Chondrocyte (in vitro differentiated cells): ENCODE results near the gene FREM1. TPM values are rescaled to one million over a fixed set of nuclear protein-coding genes. Genes with fewer than 3 reads are reported as not detected.

Source experiments
- DNase-seq: peaks from one replicate; pipeline ENCODE4 v3.0.0; 2021; ENCODE audit warnings: mixed read lengths, low spot score
- H3K27ac Mint-ChIP-seq: one replicate; pipeline ENCODE4 v1.8.0; 2021; ENCODE audit warnings: mild to moderate bottlenecking, moderate library complexity, mixed read lengths; ENCODE audit not compliant: unreplicated experiment
- H3K27me3 Mint-ChIP-seq: 2 replicates; pipeline ENCODE4 v1.8.0; 2021; ENCODE audit warnings: low read depth, mixed read lengths
- H3K36me3 Mint-ChIP-seq: 2 replicates; pipeline ENCODE4 v1.8.0; 2021; ENCODE audit warnings: low read depth, mixed read lengths
- H3K4me1 Mint-ChIP-seq: 2 replicates; pipeline ENCODE4 v1.8.0; 2021; ENCODE audit warnings: low read depth, mild to moderate bottlenecking, mixed read lengths
- H3K4me3 Mint-ChIP-seq: one replicate; pipeline ENCODE4 v1.8.0; 2021; ENCODE audit warnings: mild to moderate bottlenecking, moderate library complexity, mixed read lengths; ENCODE audit not compliant: unreplicated experiment
- H3K9me3 Mint-ChIP-seq: 2 replicates; pipeline ENCODE4 v1.8.0; 2021; ENCODE audit warnings: low read depth, mixed read lengths
- CTCF ChIP-seq: fragments of 200-600 bp; sonication (generic); IDR thresholded peaks from 2 replicates; pipeline ENCODE4 v1.5.0; 2021; ENCODE audit warnings: antibody characterized with exemption, mild to moderate bottlenecking, moderate library complexity
- total RNA-seq: library from RNA; stranded (reverse); gene quantifications from 3 replicates; pipeline ENCODE4 v1.2.1, GENCODE V29; 2021

The FREM1 gene
- total RNA-seq, 1 donor from 2014 or later: 2.2 TPM

- no peak for DNase-seq
- no peak overlapping the region for H3K4me3 Mint-ChIP-seq
- TF ChIP-seq CTCF: no peak
- peaks cover 16% of the 10 kb centered on the region for H3K4me1 Mint-ChIP-seq
- no peak overlapping the region for H3K27ac Mint-ChIP-seq
- no peaks in the 10 kb centered on the region for H3K27me3 Mint-ChIP-seq
- peaks cover 1% of the 10 kb centered on the region for H3K36me3 Mint-ChIP-seq
- H3K9me3 Mint-ChIP-seq: peaks cover 1% of the 10 kb centered on the region
Measured at GRCh38 chr9:14882090-14882489, 28.1 kb downstream of the FREM1 start.

- H3K27me3 Mint-ChIP-seq: no peaks in the 10 kb centered on the region
- H3K36me3 Mint-ChIP-seq: peaks cover 1% of the 10 kb centered on the region
- H3K4me3 Mint-ChIP-seq: no peak overlapping the region
- no peak overlapping the region for H3K27ac Mint-ChIP-seq
- H3K9me3 Mint-ChIP-seq: peaks cover 7% of the 10 kb centered on the region
- TF ChIP-seq CTCF: no peak
- DNase-seq: no peak
- H3K4me1 Mint-ChIP-seq: peaks cover 15% of the 10 kb centered on the region
Measured at GRCh38 chr9:14881006-14881405, 29.2 kb downstream of the FREM1 start.

- H3K27ac Mint-ChIP-seq: no peak overlapping the region
- H3K36me3 Mint-ChIP-seq: peaks cover 1% of the 10 kb centered on the region
- no peak overlapping the region for H3K4me3 Mint-ChIP-seq
- DNase-seq: no peak
- H3K27me3 Mint-ChIP-seq: peaks cover 3% of the 10 kb centered on the region
- peaks cover 4% of the 10 kb centered on the region for H3K9me3 Mint-ChIP-seq
- H3K4me1 Mint-ChIP-seq: no peaks in the 10 kb centered on the region
- no peak for TF ChIP-seq CTCF
Measured at GRCh38 chr9:14870090-14870489, 40.1 kb downstream of the FREM1 start.

GRCh38 chr9:14869671-14870070, 40.6 kb downstream of the FREM1 start:
- peaks cover 1% of the 10 kb centered on the region for H3K27me3 Mint-ChIP-seq
- H3K9me3 Mint-ChIP-seq: peaks cover 2% of the 10 kb centered on the region
- no peak overlapping the region for H3K27ac Mint-ChIP-seq
- H3K4me3 Mint-ChIP-seq: no peak overlapping the region
- no peak for DNase-seq
- H3K36me3 Mint-ChIP-seq: no peaks in the 10 kb centered on the region
- no peaks in the 10 kb centered on the region for H3K4me1 Mint-ChIP-seq
- no peak for TF ChIP-seq CTCF

- Mint-ChIP-seq H3K4me1 (no peaks in the 10 kb centered on the region), H3K9me3 (peaks cover 2% of the 10 kb centered on the region), H3K4me3 (no peak overlapping the region), H3K36me3 (no peaks in the 10 kb centered on the region), H3K27ac (no peak overlapping the region), H3K27me3 (peaks cover 1% of the 10 kb centered on the region)
- TF ChIP-seq CTCF: no peak
- DNase-seq: no peak
Measured at GRCh38 chr9:14868772-14869583, 41.2 kb downstream of the FREM1 start.
